ENCODE data around the gene PGM2L1. TPM values are rescaled to one million over a fixed set of nuclear protein-coding genes. Genes with fewer than 3 reads are reported as not detected.

Gene PGM2L1
- total and polyA plus RNA-seq, 2 donors (not counting 1 experiment from before 2014, with no cell fraction given) = 1.6 to 8.4 TPM

DNA sequence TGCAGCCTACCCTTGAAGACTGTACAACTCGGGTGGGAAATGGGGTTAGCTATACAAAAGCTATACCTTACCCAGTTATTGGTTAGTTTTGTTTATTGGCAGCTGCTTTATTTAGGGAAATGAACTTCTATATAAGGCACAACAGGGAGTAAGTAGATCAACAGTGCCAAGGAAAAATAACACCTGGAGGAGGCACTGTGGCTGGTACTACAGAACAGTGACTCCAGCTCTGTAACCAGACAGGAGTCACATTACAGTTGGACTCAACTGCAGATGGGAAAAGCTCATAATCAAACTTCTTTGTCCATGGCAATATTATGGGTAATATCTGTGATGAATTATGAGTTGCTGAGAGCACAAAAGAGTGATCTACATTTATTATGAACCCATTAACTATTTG, 100.7 kb downstream of the PGM2L1 start:
- intact Hi-C loops (cut with micrococcal nuclease) = no loop called here
- ChIA-PET POLR2A (no interaction called here), CTCF (no interaction called here)

DNA sequence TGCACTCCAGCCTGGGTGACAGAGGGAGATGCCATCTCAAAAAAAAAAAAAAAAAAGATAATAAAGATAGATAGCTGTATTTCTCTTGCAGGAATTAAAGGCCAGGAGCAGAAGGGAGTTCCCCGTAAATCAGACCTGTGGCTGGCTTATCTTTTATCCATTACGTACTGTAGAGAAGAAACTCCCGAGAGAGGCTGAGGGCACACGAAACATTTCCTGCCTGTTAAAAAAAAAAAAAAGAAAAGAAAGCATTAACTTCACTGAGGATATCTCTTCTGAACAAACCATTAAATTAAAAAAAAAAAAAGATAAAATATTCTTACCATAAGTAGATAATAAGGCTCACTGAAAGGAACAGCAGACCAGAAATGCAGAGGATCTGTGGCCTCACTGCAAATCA, 109.3 kb downstream of the PGM2L1 start:
- no peaks in the 10 kb centered on the region for H3K27me3 ChIP-seq (replicated peaks in 1 of 4; ENCODE audit: control extremely low read depth in 1 of 4, control insufficient read depth in 3 of 4, insufficient read depth in 4 of 4, low read length in 3 of 4)
- no peak overlapping the region for H3K4me3 Mint-ChIP-seq
- H3K79me2 ChIP-seq (ENCODE audit: control insufficient read depth, insufficient read depth, low read length) = no peaks in the 10 kb centered on the region
- POLR2A ChIA-PET = no interaction called here
- H2AFZ ChIP-seq (ENCODE audit: insufficient read depth, low read depth, low read length, poor library complexity, severe bottlenecking) = no peak overlapping the region
- CTCF ChIA-PET = no interaction called here
- H3K4me2 ChIP-seq (replicated peaks; ENCODE audit: low read depth, low read length, poor library complexity, severe bottlenecking) = no peak overlapping the region
- H3K9me3 ChIP-seq (ENCODE audit: control extremely low read depth in 1 of 3, control insufficient read depth in 2 of 3, insufficient read depth in 1 of 3, low read length in 2 of 3) = no peaks in the 10 kb centered on the region
- no peaks in the 10 kb centered on the region for H3K9me3 Mint-ChIP-seq (ENCODE audit: insufficient read depth)
- peaks cover 15% of the 10 kb centered on the region for H3K27me3 Mint-ChIP-seq
- H4K20me1 ChIP-seq (ENCODE audit: control insufficient read depth, insufficient read depth, low read length, poor library complexity, severe bottlenecking) = no peaks in the 10 kb centered on the region
- intact Hi-C loops (cut with micrococcal nuclease) = no loop called here
- no peaks in the 10 kb centered on the region for H3K4me1 ChIP-seq (ENCODE audit: control insufficient read depth in 2 of 2, insufficient read depth in 2 of 2, low read length in 2 of 2)
- no peak overlapping the region for H3K9ac ChIP-seq (ENCODE audit: low read length)
- no peak overlapping the region for H3K4me3 ChIP-seq (ENCODE audit: control extremely low read depth in 1 of 5, extremely low read depth in 1 of 5, insufficient read depth in 1 of 5, low read depth in 2 of 5, low read length in 4 of 5)
- DNase-seq = no peak
- no peak overlapping the region for H3K27ac ChIP-seq (ENCODE audit: low read length in 2 of 2)
- H3K27ac Mint-ChIP-seq = no peak overlapping the region
- H3K36me3 ChIP-seq (replicated peaks in 1 of 2; ENCODE audit: control extremely low read depth in 1 of 2, control insufficient read depth in 1 of 2, extremely low read depth in 1 of 2, insufficient read depth in 2 of 2, low read length in 1 of 2) = no peaks in the 10 kb centered on the region
- no peaks in the 10 kb centered on the region for H3K4me1 Mint-ChIP-seq
- TF ChIP-seq EZH2 (IDR thresholded peaks at IDR 0.05; ENCODE audit: borderline replicate concordance, insufficient read depth, low read depth, low read length, poor library complexity, severe bottlenecking) = no peak
- TF ChIP-seq, protein P1, sequence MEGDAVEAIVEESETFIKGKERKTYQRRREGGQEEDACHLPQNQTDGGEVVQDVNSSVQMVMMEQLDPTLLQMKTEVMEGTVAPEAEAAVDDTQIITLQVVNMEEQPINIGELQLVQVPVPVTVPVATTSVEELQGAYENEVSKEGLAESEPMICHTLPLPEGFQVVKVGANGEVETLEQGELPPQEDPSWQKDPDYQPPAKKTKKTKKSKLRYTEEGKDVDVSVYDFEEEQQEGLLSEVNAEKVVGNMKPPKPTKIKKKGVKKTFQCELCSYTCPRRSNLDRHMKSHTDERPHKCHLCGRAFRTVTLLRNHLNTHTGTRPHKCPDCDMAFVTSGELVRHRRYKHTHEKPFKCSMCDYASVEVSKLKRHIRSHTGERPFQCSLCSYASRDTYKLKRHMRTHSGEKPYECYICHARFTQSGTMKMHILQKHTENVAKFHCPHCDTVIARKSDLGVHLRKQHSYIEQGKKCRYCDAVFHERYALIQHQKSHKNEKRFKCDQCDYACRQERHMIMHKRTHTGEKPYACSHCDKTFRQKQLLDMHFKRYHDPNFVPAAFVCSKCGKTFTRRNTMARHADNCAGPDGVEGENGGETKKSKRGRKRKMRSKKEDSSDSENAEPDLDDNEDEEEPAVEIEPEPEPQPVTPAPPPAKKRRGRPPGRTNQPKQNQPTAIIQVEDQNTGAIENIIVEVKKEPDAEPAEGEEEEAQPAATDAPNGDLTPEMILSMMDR (IDR thresholded peaks at IDR 0.05) = no peak
- WGBS (ENCODE audit: insufficient coverage) = no CpG with 5 or more reads among the region's 4 CpGs
- no peak for ATAC-seq (ENCODE audit: low read depth)

More for the DNA sequence above, 100.7 kb downstream of the PGM2L1 start:
- Histone ChIP-seq H3K9ac (ENCODE audit: low read length) (no peak overlapping the region), H3K36me3 (replicated peaks in 1 of 2; ENCODE audit: control extremely low read depth in 1 of 2, control insufficient read depth in 1 of 2, extremely low read depth in 1 of 2, insufficient read depth in 2 of 2, low read length in 1 of 2) (no peaks in the 10 kb centered on the region), H3K79me2 (ENCODE audit: control insufficient read depth, insufficient read depth, low read length) (no peaks in the 10 kb centered on the region), H3K4me2 (replicated peaks; ENCODE audit: low read depth, low read length, poor library complexity, severe bottlenecking) (no peak overlapping the region), H3K4me1 (ENCODE audit: control insufficient read depth in 2 of 2, insufficient read depth in 2 of 2, low read length in 2 of 2) (no peaks in the 10 kb centered on the region), H3K27me3 (replicated peaks in 1 of 4; ENCODE audit: control extremely low read depth in 1 of 4, control insufficient read depth in 3 of 4, insufficient read depth in 4 of 4, low read length in 3 of 4) (peaks cover 0 to 13% (median 5%) of the 10 kb centered on the region in 4 experiments), H3K27ac (ENCODE audit: low read length in 2 of 2) (no peak overlapping the region), H2AFZ (ENCODE audit: insufficient read depth, low read depth, low read length, poor library complexity, severe bottlenecking) (no peak overlapping the region), H4K20me1 (ENCODE audit: control insufficient read depth, insufficient read depth, low read length, poor library complexity, severe bottlenecking) (no peaks in the 10 kb centered on the region), H3K4me3 (ENCODE audit: control extremely low read depth in 1 of 5, extremely low read depth in 1 of 5, insufficient read depth in 1 of 5, low read depth in 2 of 5, low read length in 4 of 5) (no peak overlapping the region), H3K9me3 (ENCODE audit: control extremely low read depth in 1 of 3, control insufficient read depth in 2 of 3, insufficient read depth in 1 of 3, low read length in 2 of 3) (no peaks in the 10 kb centered on the region)
- no peak for ATAC-seq (ENCODE audit: low read depth)
- no CpG with 5 or more reads among the region's 1 CpG for WGBS (ENCODE audit: insufficient coverage)
- no peak for DNase-seq
- no peaks in the 10 kb centered on the region for H3K9me3 Mint-ChIP-seq (ENCODE audit: insufficient read depth)
- no peak for TF ChIP-seq EZH2 (IDR thresholded peaks at IDR 0.05; ENCODE audit: borderline replicate concordance, insufficient read depth, low read depth, low read length, poor library complexity, severe bottlenecking)
- TF ChIP-seq, protein P1 (IDR thresholded peaks at IDR 0.05) = no peak
- H3K4me3 Mint-ChIP-seq = no peak overlapping the region
- no peak overlapping the region for H3K27ac Mint-ChIP-seq
- no peaks in the 10 kb centered on the region for H3K4me1 Mint-ChIP-seq
- H3K27me3 Mint-ChIP-seq = peaks cover 37% of the 10 kb centered on the region

Measured in B cell (primary cell).